IMR-90 (cell line): Measurements from ENCODE around the gene SPAG9. TPM values are rescaled to one million over a fixed set of nuclear protein-coding genes. Genes with fewer than 3 reads are reported as not detected.

Experiments used
- ATAC-seq: fragments of 200-7000 bp; cut with Tn5 transposase; 2 replicates; pipeline ENCODE4 v1.9.1; 2020; ENCODE audit warnings: low read depth, mild to moderate bottlenecking, moderate library complexity
- BruUV-seq: library from RNA; stranded (reverse); fragments of 400-500 nt; replicated peaks from 2 replicates; lab custom pipeline; 2021; lab: Mats Ljungman, UMichigan
- CTCF ChIA-PET: fragments of 300-600 bp; formaldehyde crosslinking; extraction: SDS; loops from one replicate; lab custom pipeline; 2021; ENCODE audit warnings: antibody characterized with exemption; lab: Yijun Ruan, JAX
- POLR2A ChIA-PET: fragments of 300-600 bp; sonication (Branson Sonifier 250); formaldehyde crosslinking; loops from one replicate; lab custom pipeline; 2022; ENCODE audit warnings: antibody characterized with exemption; ENCODE audit not compliant: unreplicated experiment; lab: Charles Lee
- DNase-seq: peaks from one replicate; pipeline ENCODE4 v3.0.0; 2013
- H2AFZ ChIP-seq: replicated peaks from 2 replicates; pipeline ENCODE3; 2013; ENCODE audit warnings: low read length, mild to moderate bottlenecking; ENCODE audit not compliant: poor library complexity
- H2AK5ac ChIP-seq: 2 replicates; pipeline ENCODE4 v1.6.1; 2013; ENCODE audit warnings: low read depth, low read length, inconsistent platforms
- H2AK9ac ChIP-seq: replicated peaks from 2 replicates; pipeline ENCODE3; 2013; ENCODE audit warnings: mild to moderate bottlenecking, low read depth, low read length, moderate library complexity; ENCODE audit not compliant: poor library complexity
- H2BK120ac ChIP-seq: 2 replicates; pipeline ENCODE4 v1.6.1; 2013; ENCODE audit warnings: low read depth, low read length, inconsistent platforms
- H2BK15ac ChIP-seq: 3 replicates; pipeline ENCODE4 v1.6.1; 2013; ENCODE audit warnings: low read depth, low read length, inconsistent platforms
- H2BK20ac ChIP-seq: 2 replicates; pipeline ENCODE4 v1.6.1; 2013; ENCODE audit warnings: low read depth, mild to moderate bottlenecking, inconsistent platforms, low read length, moderate library complexity
- H2BK5ac ChIP-seq: 2 replicates; pipeline ENCODE4 v1.6.1; 2013; ENCODE audit warnings: mild to moderate bottlenecking, low read depth, low read length, inconsistent platforms; ENCODE audit not compliant: poor library complexity, severe bottlenecking
- H3K14ac ChIP-seq: replicated peaks from 2 replicates; pipeline ENCODE4 v1.6.1; 2013; ENCODE audit warnings: low read depth, low read length, inconsistent platforms
- H3K18ac ChIP-seq: 2 replicates; pipeline ENCODE4 v1.6.1; 2013; ENCODE audit warnings: low read depth, low read length, control low read depth
- H3K23ac ChIP-seq: 2 replicates; pipeline ENCODE4 v1.6.1; 2013; ENCODE audit warnings: low read depth, low read length, inconsistent platforms
- H3K27ac ChIP-seq: 2 replicates; pipeline ENCODE4 v1.5.1; 2013; ENCODE audit warnings: mild to moderate bottlenecking, control low read depth, low read length; ENCODE audit not compliant: insufficient read depth
- H3K27me3 ChIP-seq: 2 replicates; pipeline ENCODE4 v1.6.1; 2013; ENCODE audit warnings: low read length; ENCODE audit not compliant: control insufficient read depth, insufficient read depth
- H3K36me3 ChIP-seq: 2 replicates; pipeline ENCODE4 v1.6.1; 2013; ENCODE audit warnings: low read length, mixed read lengths; ENCODE audit not compliant: control insufficient read depth, insufficient read depth
- H3K4ac ChIP-seq: 2 replicates; pipeline ENCODE4 v1.6.1; 2013; ENCODE audit warnings: low read depth, low read length, inconsistent platforms
- H3K4me1 ChIP-seq: 2 replicates; pipeline ENCODE4 v1.6.1; 2013; ENCODE audit warnings: low read length, mixed read lengths; ENCODE audit not compliant: control insufficient read depth, insufficient read depth
- H3K4me2 ChIP-seq: 2 replicates; pipeline ENCODE4 v1.6.1; 2013; ENCODE audit warnings: low read depth, mild to moderate bottlenecking, control low read depth, low read length, moderate library complexity
- H3K4me3 ChIP-seq: 2 replicates; pipeline ENCODE4 v1.5.1; 2013; ENCODE audit warnings: low read depth, mild to moderate bottlenecking, control low read depth, low read length, moderate library complexity; ENCODE audit not compliant: insufficient read depth
- H3K56ac ChIP-seq: 2 replicates; pipeline ENCODE4 v1.6.1; 2013; ENCODE audit warnings: low read length, inconsistent platforms; ENCODE audit not compliant: insufficient read depth; ENCODE audit errors: extremely low read depth
- H3K79me1 ChIP-seq, 2 experiments: 2 replicates each; pipeline ENCODE4 v1.6.1; 2013; ENCODE audit warnings: low read length in 2 of 2, inconsistent platforms in 1 of 2, low read depth in 1 of 2
- H3K9ac ChIP-seq: 2 replicates; pipeline ENCODE4 v1.6.1; 2013; ENCODE audit warnings: low read depth, low read length, control low read depth
- H3K9me1 ChIP-seq: 2 replicates; pipeline ENCODE4 v1.6.1; 2013; ENCODE audit warnings: low read length, inconsistent platforms; ENCODE audit not compliant: insufficient read depth
- H3K9me3 ChIP-seq: 2 replicates; pipeline ENCODE4 v1.6.1; 2013; ENCODE audit warnings: low read length; ENCODE audit not compliant: control insufficient read depth, insufficient read depth
- H4K20me1 ChIP-seq: 2 replicates; pipeline ENCODE4 v1.6.1; 2013; ENCODE audit warnings: low read length, inconsistent platforms; ENCODE audit not compliant: insufficient read depth
- H4K5ac ChIP-seq: 2 replicates; pipeline ENCODE4 v1.6.1; 2013; ENCODE audit warnings: mild to moderate bottlenecking, low read depth, low read length, control low read depth
- H4K8ac ChIP-seq, 2 experiments: 2 replicates each; pipeline ENCODE4 v1.6.1; 2013; ENCODE audit warnings: low read depth in 2 of 2, low read length in 2 of 2, control low read depth in 1 of 2, inconsistent platforms in 1 of 2
- H4K91ac ChIP-seq: 2 replicates; pipeline ENCODE4 v1.6.1; 2013; ENCODE audit warnings: low read depth, low read length, inconsistent platforms; ENCODE audit not compliant: insufficient read depth
- BHLHE40 ChIP-seq: fragments of 150-350 bp; IDR thresholded peaks from 2 replicates; pipeline ENCODE4 v1.6.1; 2016; ENCODE audit warnings: mild to moderate bottlenecking, low read depth, low read length
- CEBPB ChIP-seq: IDR thresholded peaks from 2 replicates; pipeline ENCODE4 v1.6.1; 2012; ENCODE audit warnings: low read depth, low read length, improper control_type of control experiment
- FOS ChIP-seq: fragments of 150-350 bp; IDR thresholded peaks from 2 replicates; pipeline ENCODE4 v1.6.1; 2016; ENCODE audit warnings: low read depth, low read length
- MAZ ChIP-seq: IDR thresholded peaks from 2 replicates; pipeline ENCODE4 v1.6.1; 2012; ENCODE audit warnings: low read depth, mild to moderate bottlenecking, low read length, improper control_type of control experiment, moderate library complexity, borderline replicate concordance
- MXI1 ChIP-seq: IDR thresholded peaks from 2 replicates; pipeline ENCODE4 v1.6.1; 2012; ENCODE audit warnings: low read depth, mild to moderate bottlenecking, low read length, moderate library complexity, borderline replicate concordance
- RFX5 ChIP-seq: IDR thresholded peaks from 2 replicates; pipeline ENCODE4 v1.8.0; 2012; ENCODE audit warnings: low read depth, mild to moderate bottlenecking, low read length, moderate library complexity
- SMC3 ChIP-seq: fragments of 150-350 bp; IDR thresholded peaks from 2 replicates; pipeline ENCODE4 v1.6.1; 2016; ENCODE audit warnings: low read depth, mild to moderate bottlenecking, antibody characterized with exemption, low read length, moderate library complexity
- WGBS, 2 experiments: methylation state at CpG; one replicate each; pipeline versions ENCODE4 v1.1.5 to v1.1.7; 2013; ENCODE audit warnings: missing lambda C conversion rate in 2 of 2; ENCODE audit not compliant: insufficient read length in 1 of 2; ENCODE audit errors: extremely low coverage in 2 of 2; 5-methylcytosine and 5-hydroxymethylcytosine counted together
- dilution Hi-C: fragments of 300-500 bp; cut with HindIII; formaldehyde crosslinking; loops from one replicate; pipeline ENCODE4 v1.14.3; 2018; ENCODE audit warnings: low sequenced_read_pairs; ENCODE audit not compliant: unreplicated experiment
- in situ Hi-C: fragments of 300-500 bp; cut with MboI; formaldehyde crosslinking; loops from 3 replicates; pipeline ENCODE4 v1.14.3; 2019; ENCODE audit warnings: low sequenced_read_pairs, inconsistent platforms, mixed read lengths
- intact Hi-C: fragments of 100-400 bp; cut with micrococcal nuclease; formaldehyde crosslinking; loops from 2 replicates; pipeline ENCODE4 v1.10.0; 2022
- polyA plus RNA-seq, 3 experiments: library from polyadenylated mRNA; depleted of rRNA; stranded (reverse); fragments of >200 nt; gene quantifications; 2 replicates each; pipeline ENCODE4 v1.2.3, GENCODE V29; 2012; ENCODE audit warnings: low replicate concordance in 1 of 3
- total RNA-seq: library from RNA; depleted of rRNA; stranded (reverse); fragments of >200 nt; gene quantifications from 2 replicates; pipeline ENCODE4 v1.2.3, GENCODE V29; 2012
- TF ChIP-seq, protein P1 (sequence below): fragments of 150-350 bp; IDR thresholded peaks from 2 replicates; pipeline ENCODE4 v1.6.1; 2016; ENCODE audit warnings: low read depth, mild to moderate bottlenecking, low read length, moderate library complexity, borderline replicate concordance
- TF ChIP-seq, protein P2 (sequence below): fragments of 150-350 bp; IDR thresholded peaks from 2 replicates; pipeline ENCODE4 v1.6.1; 2017; ENCODE audit warnings: mild to moderate bottlenecking, antibody characterized with exemption, low read length, low read depth
- TF ChIP-seq, protein P3 (sequence below): conservative IDR thresholded peaks from 2 replicates; pipeline ENCODE4 v1.5.1; 2012; ENCODE audit warnings: mild to moderate bottlenecking, low read depth, low read length, improper control_type of control experiment

The SPAG9 gene
- total and polyA plus RNA-seq, 2 of the 4 experiments (the other 2 are of a cell fraction) = 26.7 to 75.5 TPM

DNA sequence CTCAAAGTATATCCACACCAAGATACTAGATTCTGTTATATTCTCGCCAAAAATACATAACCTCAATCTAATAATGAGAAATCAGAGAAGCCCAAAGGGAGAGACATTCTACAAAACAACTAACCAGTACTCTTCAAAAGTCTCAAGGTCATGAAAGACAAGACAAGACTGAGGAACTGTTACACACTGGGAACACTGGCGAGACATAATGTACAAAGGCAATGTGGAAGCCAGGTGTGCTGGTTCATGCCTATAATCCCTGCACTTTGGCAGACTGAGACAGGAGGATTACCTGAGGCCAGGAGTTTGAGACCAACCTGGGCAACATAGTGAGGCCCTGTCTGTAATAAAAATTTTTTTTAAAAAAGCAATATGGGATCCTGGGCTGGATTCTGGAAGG lies 85.9 kb downstream of the SPAG9 start:
- Histone ChIP-seq H4K91ac (peak overlapping the region; percentile 35; the same call in 1 of the 2 replicates), H4K5ac (peak overlapping the region; percentile 63), H2BK120ac (peak overlapping the region; percentile 74), H4K20me1 (no peaks in the 10 kb centered on the region), H2AK9ac (no peak overlapping the region), H3K79me1 (peaks cover 4 to 33% of the 10 kb centered on the region in 2 experiments), H3K14ac (peak overlapping the region; percentile 57; the same call in 1 of the 2 replicates), H3K9ac (no peak overlapping the region), H3K4me1 (peaks cover 4% of the 10 kb centered on the region), H4K8ac (peak overlapping the region in 1 of 2 experiments; percentile 72; a peak in 3 of 4 replicates), H3K27ac (peak overlapping the region; percentile 67; the same call in 1 of the 2 replicates), H3K36me3 (peaks cover 1% of the 10 kb centered on the region; the same call in 1 of the 2 replicates), H2BK5ac (peak overlapping the region; percentile 55), H3K4ac (peak overlapping the region; percentile 71), H3K4me2 (no peak overlapping the region), H2BK15ac (peak overlapping the region; percentile 86; the same call in 1 of the 3 replicates), H2AK5ac (peak overlapping the region; percentile 93; the same call in 1 of the 2 replicates), H3K23ac (peak overlapping the region; percentile 68; the same call in 1 of the 2 replicates), H3K56ac (no peak overlapping the region), H3K9me1 (peaks cover 14% of the 10 kb centered on the region), H2AFZ (no peak overlapping the region), H3K4me3 (no peak overlapping the region), H3K27me3 (no peaks in the 10 kb centered on the region), H2BK20ac (peak overlapping the region; percentile 85), H3K18ac (peak overlapping the region; percentile 77), H3K9me3 (no peaks in the 10 kb centered on the region)
- DNase-seq (no peak), ATAC-seq (no peak)
- dilution Hi-C loops (no loop called here), intact Hi-C loops (no loop called here), in situ Hi-C loops (no loop called here)
- ChIA-PET POLR2A (no interaction called here), CTCF (interaction anchor here (0.8 to 0.9 kb wide), 3 partner anchors 10 to 22 kb away, joined by 3 read pairs; no protein-coding TSS in a partner anchor)
- BruUV-seq = no TSS peak
- TF ChIP-seq MAZ = no peak
- TF ChIP-seq RFX5 = no peak
- TF ChIP-seq, protein P1, sequence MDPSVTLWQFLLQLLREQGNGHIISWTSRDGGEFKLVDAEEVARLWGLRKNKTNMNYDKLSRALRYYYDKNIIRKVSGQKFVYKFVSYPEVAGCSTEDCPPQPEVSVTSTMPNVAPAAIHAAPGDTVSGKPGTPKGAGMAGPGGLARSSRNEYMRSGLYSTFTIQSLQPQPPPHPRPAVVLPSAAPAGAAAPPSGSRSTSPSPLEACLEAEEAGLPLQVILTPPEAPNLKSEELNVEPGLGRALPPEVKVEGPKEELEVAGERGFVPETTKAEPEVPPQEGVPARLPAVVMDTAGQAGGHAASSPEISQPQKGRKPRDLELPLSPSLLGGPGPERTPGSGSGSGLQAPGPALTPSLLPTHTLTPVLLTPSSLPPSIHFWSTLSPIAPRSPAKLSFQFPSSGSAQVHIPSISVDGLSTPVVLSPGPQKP = no peak
- no peak for TF ChIP-seq MXI1
- TF ChIP-seq, protein P2, sequence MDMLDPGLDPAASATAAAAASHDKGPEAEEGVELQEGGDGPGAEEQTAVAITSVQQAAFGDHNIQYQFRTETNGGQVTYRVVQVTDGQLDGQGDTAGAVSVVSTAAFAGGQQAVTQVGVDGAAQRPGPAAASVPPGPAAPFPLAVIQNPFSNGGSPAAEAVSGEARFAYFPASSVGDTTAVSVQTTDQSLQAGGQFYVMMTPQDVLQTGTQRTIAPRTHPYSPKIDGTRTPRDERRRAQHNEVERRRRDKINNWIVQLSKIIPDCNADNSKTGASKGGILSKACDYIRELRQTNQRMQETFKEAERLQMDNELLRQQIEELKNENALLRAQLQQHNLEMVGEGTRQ = no peak
- no peak for TF ChIP-seq SMC3
- TF ChIP-seq CEBPB = no peak
- TF ChIP-seq, protein P3, sequence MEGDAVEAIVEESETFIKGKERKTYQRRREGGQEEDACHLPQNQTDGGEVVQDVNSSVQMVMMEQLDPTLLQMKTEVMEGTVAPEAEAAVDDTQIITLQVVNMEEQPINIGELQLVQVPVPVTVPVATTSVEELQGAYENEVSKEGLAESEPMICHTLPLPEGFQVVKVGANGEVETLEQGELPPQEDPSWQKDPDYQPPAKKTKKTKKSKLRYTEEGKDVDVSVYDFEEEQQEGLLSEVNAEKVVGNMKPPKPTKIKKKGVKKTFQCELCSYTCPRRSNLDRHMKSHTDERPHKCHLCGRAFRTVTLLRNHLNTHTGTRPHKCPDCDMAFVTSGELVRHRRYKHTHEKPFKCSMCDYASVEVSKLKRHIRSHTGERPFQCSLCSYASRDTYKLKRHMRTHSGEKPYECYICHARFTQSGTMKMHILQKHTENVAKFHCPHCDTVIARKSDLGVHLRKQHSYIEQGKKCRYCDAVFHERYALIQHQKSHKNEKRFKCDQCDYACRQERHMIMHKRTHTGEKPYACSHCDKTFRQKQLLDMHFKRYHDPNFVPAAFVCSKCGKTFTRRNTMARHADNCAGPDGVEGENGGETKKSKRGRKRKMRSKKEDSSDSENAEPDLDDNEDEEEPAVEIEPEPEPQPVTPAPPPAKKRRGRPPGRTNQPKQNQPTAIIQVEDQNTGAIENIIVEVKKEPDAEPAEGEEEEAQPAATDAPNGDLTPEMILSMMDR = no peak
- no peak for TF ChIP-seq FOS
- TF ChIP-seq BHLHE40 = no peak
- 100% methylated on average over 1 of the region's 2 CpGs; no CpG with 5 or more reads in 1 of the 2 experiments for WGBS, 2 experiments
